Fibroblast of the aortic adventitia (primary cell): ENCODE results near the gene HOXA11. TPM values are rescaled to one million over a fixed set of nuclear protein-coding genes. Genes with fewer than 3 reads are reported as not detected.

ENCODE experiments used
- DNase-seq: peaks from one replicate; pipeline ENCODE4 v3.0.0-alpha.2; 2010; ENCODE audit warnings: low read depth
- H3K4me3 ChIP-seq: 2 replicates; pipeline ENCODE4 v1.5.1; 2011; ENCODE audit warnings: low read depth, mild to moderate bottlenecking, control low read depth, low read length, moderate library complexity
- CTCF ChIP-seq: IDR thresholded peaks from 2 replicates; pipeline ENCODE4 v1.5.1; 2011; ENCODE audit warnings: mild to moderate bottlenecking, low read length, control low read depth, inconsistent platforms; ENCODE audit not compliant: insufficient read depth
- total RNA-seq: library from RNA; depleted of rRNA; stranded (reverse); fragments of >200 nt; gene quantifications from 2 replicates; pipeline ENCODE4 v1.2.3, GENCODE V29; 2012; ENCODE audit warnings: low replicate concordance

Gene HOXA11
- total RNA-seq, 1 donor = not detected

DNA sequence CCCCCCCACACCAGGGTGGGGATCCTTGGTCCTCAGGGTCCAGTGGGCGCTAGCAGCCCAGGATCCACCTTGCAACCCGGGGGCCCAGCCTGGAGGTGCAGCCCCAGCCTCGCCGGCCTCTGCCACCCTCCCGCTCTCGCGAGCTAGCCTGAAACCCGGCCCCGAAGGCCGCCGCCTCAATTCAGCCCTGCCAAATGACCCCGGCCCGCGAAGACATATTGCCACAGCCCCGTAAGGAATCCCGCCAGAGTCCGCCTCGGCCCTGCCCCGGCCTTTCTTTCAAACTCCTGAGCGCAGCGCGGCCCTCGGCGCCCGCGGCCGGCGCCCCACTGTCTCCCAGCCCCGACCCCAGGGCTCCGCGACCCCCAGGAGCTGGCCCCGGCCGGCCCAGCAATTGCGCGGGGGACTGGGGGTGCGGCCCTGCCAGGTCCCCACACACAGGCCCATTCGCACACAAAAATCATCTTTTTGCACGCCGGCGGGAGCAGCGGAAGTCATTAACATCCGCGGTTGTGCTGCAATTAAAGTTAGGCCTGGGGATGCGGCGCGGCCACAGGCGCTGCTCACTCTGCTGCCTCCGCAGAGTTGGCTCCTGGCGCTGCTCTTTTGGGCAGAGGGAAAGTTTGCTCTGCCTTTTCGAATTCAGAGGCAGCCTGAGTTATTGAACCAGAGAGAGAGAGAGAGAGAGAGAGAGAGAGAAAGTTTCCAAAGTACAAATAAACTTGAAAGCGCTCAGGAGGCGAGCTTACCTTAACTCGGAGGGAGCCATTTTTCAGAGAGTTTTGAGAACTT is 45.5 kb downstream of the HOXA11 start:
- no peak overlapping the region for H3K4me3 ChIP-seq
- DNase-seq = no peak
- TF ChIP-seq CTCF = no peak

- no peak overlapping the region for H3K4me3 ChIP-seq
- no peak for TF ChIP-seq CTCF
- DNase-seq = no peak
These were observed 46.1 kb downstream of the HOXA11 start for GRCh38 chr7:27138985-27139333.

- no peak overlapping the region for H3K4me3 ChIP-seq
- no peak for DNase-seq
- TF ChIP-seq CTCF = no peak
These were observed 46.6 kb downstream of the HOXA11 start for GRCh38 chr7:27138472-27138871.

DNA sequence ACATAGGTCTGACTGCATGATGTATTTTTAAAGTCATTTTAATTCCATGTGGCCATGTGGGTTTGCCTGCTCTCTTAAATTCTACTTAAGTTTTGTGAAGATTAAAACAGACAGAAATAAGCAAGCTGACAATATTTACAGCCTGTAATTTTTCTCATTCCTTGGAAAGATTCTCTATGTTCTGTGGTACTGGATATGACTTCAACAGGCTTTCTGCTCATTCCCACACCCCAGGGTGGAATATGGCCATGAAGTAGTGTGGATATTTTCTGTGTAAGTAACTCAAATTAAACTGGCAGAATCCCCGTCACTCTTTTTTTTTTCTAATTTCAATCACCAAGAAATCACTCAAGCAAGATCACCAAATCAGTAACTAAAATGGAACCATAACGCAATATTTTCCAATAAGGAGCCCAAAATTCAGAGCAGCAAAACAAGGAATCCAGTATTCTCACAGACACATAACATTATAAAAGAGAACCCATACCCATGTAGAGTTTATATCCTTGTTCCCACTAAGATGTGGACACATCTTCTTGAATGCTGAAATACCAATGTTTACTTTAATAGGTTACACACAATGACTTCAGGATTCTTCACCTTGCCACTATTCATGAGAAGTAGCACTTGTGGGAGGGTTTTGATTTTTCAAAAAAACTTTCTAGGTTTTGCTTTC is 47.3 kb downstream of the HOXA11 start:
- TF ChIP-seq CTCF = no peak
- no peak overlapping the region for H3K4me3 ChIP-seq
- DNase-seq = no peak

- TF ChIP-seq CTCF = no peak
- no peak overlapping the region for H3K4me3 ChIP-seq
- peak; percentile 89 for DNase-seq
These were observed 50.6 kb downstream of the HOXA11 start for GRCh38 chr7:27134392-27134791.

DNA sequence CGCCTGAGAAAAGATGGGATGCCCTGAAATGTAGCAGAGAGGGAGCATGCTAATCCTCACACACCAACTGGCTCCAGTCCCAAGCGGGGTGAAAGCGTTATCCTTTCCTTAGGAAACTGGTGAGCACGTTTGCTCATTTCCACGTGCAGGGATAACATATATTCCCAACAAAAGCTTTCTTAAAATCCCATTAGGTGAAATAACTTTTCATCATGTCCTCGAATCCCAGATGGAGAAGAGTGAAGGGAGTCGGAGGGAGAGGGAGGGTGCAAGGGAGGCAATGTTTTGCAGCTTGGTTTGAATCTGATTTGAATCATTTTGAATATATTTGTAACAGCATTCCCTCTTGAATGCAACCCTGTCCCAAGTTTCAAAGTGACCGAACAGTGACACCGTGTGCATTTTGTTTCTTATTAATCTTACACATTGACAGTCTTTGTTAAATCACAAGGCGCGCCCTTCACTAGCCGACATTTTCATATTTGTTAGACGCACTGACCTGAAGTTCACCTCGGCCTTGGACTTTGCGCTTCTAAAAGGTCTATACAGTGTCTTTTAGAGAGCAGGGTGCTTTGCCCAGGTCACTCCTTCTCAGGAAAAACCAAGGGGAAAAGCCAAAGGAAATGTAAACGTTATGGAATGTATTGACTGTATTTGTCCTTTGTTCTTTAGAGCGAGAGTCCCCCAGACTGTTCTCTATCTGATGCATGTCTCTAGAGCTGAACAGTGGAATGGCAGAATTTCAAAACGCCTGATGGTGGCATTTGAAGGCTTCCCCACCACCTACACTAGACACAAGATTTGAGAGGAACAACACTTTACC is 51.4 kb downstream of the HOXA11 start:
- DNase-seq = no peak
- TF ChIP-seq CTCF = no peak
- no peak overlapping the region for H3K4me3 ChIP-seq
